Measurements from ENCODE around the gene KRT39.

- TF ChIP-seq, protein P1, sequence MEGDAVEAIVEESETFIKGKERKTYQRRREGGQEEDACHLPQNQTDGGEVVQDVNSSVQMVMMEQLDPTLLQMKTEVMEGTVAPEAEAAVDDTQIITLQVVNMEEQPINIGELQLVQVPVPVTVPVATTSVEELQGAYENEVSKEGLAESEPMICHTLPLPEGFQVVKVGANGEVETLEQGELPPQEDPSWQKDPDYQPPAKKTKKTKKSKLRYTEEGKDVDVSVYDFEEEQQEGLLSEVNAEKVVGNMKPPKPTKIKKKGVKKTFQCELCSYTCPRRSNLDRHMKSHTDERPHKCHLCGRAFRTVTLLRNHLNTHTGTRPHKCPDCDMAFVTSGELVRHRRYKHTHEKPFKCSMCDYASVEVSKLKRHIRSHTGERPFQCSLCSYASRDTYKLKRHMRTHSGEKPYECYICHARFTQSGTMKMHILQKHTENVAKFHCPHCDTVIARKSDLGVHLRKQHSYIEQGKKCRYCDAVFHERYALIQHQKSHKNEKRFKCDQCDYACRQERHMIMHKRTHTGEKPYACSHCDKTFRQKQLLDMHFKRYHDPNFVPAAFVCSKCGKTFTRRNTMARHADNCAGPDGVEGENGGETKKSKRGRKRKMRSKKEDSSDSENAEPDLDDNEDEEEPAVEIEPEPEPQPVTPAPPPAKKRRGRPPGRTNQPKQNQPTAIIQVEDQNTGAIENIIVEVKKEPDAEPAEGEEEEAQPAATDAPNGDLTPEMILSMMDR (IDR thresholded peaks at IDR 0.05; ENCODE audit: extremely low read depth in 1 of 2, insufficient read depth in 1 of 2, low read depth in 1 of 2, low read length in 2 of 2), result no peak
- TF ChIP-seq EZH2 (IDR thresholded peaks at IDR 0.05; ENCODE audit: borderline replicate concordance, low read depth, low read length, severe bottlenecking) (no peak), MYC (IDR thresholded peaks at IDR 0.05; ENCODE audit: low read depth, low read length) (no peak)
Observed at GRCh38 chr17:40980117-40980516, 13.4 kb upstream of the KRT39 start.

Data from endothelial cell of umbilical vein (primary cell).